K562 (cell line): Measurements from ENCODE around the gene CDC20. TPM values are rescaled to one million over a fixed set of nuclear protein-coding genes. Genes with fewer than 3 reads are reported as not detected.

Experiments used
- FOXM1 ChIP-seq, 2 experiments: fragments of 450-650 bp in 1 of 2; sonication (generic) in 1 of 2; formaldehyde crosslinking in 1 of 2; IDR thresholded peaks; 2 replicates each; pipeline versions ENCODE4 v1.6.1 to v1.9.0; 2017 to 2022; ENCODE audit warnings: low read depth in 2 of 2, mild to moderate bottlenecking in 2 of 2, missing genetic modification reagents in 1 of 2, moderate library complexity in 1 of 2
- KLF16 ChIP-seq: IDR thresholded peaks from 2 replicates; pipeline ENCODE4 v1.6.1; 2016; ENCODE audit warnings: antibody characterized with exemption
- PHF20 ChIP-seq: fragments of 450-650 bp; IDR thresholded peaks from 2 replicates; pipeline ENCODE4 v1.6.1; 2018; ENCODE audit not compliant: partially characterized antibody
- POLR2AphosphoS5 ChIP-seq: IDR thresholded peaks from 2 replicates; pipeline ENCODE4 v1.6.1; 2011; ENCODE audit warnings: mild to moderate bottlenecking, low read depth, low read length, moderate library complexity; ENCODE audit not compliant: control insufficient read depth, insufficient read depth
- SIN3B ChIP-seq: fragments of 450-650 bp; IDR thresholded peaks from 2 replicates; pipeline ENCODE4 v1.6.1; 2017; ENCODE audit warnings: low read depth, mild to moderate bottlenecking, moderate library complexity
- SMARCE1 ChIP-seq: fragments of 450-650 bp; IDR thresholded peaks from 2 replicates; pipeline ENCODE4 v1.7.1; 2016; ENCODE audit warnings: mild to moderate bottlenecking
- SOX6 ChIP-seq: fragments of 450-650 bp; IDR thresholded peaks from 2 replicates; pipeline ENCODE4 v1.6.1; 2014; ENCODE audit warnings: mild to moderate bottlenecking
- SUPT5H ChIP-seq: fragments of 450-650 bp; IDR thresholded peaks from 2 replicates; pipeline ENCODE4 v1.6.1; 2016
- TFAM ChIP-seq: fragments of 250-450 bp; sonication (Bioruptor Pico); conservative IDR thresholded peaks from 2 replicates; pipeline ENCODE4 v1.5.0; 2021; ENCODE audit warnings: mild to moderate bottlenecking, moderate library complexity
- TOE1 ChIP-seq, 2 experiments: fragments of 450-650 bp in 1 of 2; sonication (generic) in 1 of 2; formaldehyde crosslinking in 1 of 2; IDR thresholded peaks; 2 replicates each; pipeline versions ENCODE4 v1.7.1 to v1.8.0; 2016 to 2022; ENCODE audit warnings: borderline replicate concordance in 2 of 2, mild to moderate bottlenecking in 2 of 2, antibody characterized with exemption in 1 of 2, inconsistent platforms in 1 of 2, low read depth in 1 of 2, missing genetic modification reagents in 1 of 2, moderate library complexity in 1 of 2
- ZC3H11A ChIP-seq: IDR thresholded peaks from 2 replicates; pipeline ENCODE4 v1.6.1; 2012; ENCODE audit warnings: low read depth, low read length, improper control_type of control experiment
- polyA plus RNA-seq, 8 experiments: library from polyadenylated mRNA; depleted of rRNA in 4 of 8; stranded (reverse) in 5 of 8; unstranded in 3 of 8; fragments of >200 nt; fragmentation: Nextera tagmentation in 2 of 8; fragmentation: Illumina TruSeq in 1 of 8; extraction: Ambion mirVana in 2 of 8; extraction: Trizol in 1 of 8; gene quantifications; 2 replicates each; pipeline versions ENCODE4 v1.2.1 to v1.2.3, GENCODE V29; 2011 to 2014; ENCODE audit warnings: inconsistent platforms in 1 of 8, missing spikeins in 1 of 8
- total RNA-seq, 7 experiments: library from RNA; depleted of rRNA in 6 of 7; stranded (reverse); fragments of >200 nt in 6 of 7; fragmentation: Illumina TruSeq in 2 of 7; extraction: Trizol in 2 of 7; gene quantifications; 2 replicates each; pipeline versions ENCODE4 v1.2.1 to v1.2.3, GENCODE V29; 2011 to 2021; ENCODE audit warnings: low replicate concordance in 1 of 7
- TF ChIP-seq, protein P1 (sequence below): fragments of 450-650 bp; IDR thresholded peaks from 2 replicates; pipeline ENCODE4 v1.6.1; 2016; ENCODE audit warnings: low read depth
- TF ChIP-seq, protein P2 (sequence below): fragments of 200-800 bp; sonication (Bioruptor generic); IDR thresholded peaks from 2 replicates; pipeline ENCODE4 v1.6.1; 2017; ENCODE audit warnings: missing genetic modification characterization, missing compliant biosample characterization

Gene CDC20
- total and polyA plus RNA-seq, 9 of the 15 experiments (the other 6 are each of a cell fraction or from before 2014, with no cell fraction given) = 45.2 to 224 (median 121) TPM

DNA sequence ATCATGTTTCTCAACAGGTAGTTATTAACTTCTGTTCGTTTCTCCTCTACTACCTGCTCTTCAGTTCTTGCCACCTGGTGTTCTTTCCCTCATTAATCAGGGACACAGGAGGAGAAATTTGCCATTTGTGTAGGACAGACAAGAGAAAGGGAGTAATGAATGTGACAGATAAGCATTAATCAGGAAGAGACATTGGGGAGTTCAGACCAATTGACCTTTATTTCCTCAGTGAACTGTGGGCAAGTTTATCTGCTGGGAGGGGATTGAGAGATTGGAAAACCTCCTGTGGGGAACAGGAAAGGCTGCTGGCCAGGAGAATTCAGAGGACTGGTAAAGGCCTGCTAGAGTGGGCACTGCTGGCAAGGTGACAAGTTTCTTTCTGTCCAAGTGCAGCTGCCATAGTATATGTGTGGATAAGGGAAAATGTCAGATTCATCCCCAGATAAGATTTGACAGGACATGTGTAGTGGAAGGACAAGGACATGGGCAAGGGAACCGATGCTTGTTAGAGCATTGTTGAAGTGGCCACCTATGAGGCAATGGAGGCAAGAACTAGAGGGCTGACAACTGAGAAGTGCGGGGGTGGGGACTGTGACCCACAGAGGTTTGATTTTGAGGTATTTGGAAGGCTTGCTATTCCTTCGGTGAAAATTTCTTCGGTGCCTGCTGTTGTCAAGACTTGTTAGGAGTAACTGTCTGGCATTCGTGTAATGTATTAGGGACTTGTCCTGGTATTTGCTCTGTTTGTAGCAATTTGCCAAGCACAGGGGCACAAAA is 43.5 kb downstream of the CDC20 start (continued):
- TF ChIP-seq, protein P1, sequence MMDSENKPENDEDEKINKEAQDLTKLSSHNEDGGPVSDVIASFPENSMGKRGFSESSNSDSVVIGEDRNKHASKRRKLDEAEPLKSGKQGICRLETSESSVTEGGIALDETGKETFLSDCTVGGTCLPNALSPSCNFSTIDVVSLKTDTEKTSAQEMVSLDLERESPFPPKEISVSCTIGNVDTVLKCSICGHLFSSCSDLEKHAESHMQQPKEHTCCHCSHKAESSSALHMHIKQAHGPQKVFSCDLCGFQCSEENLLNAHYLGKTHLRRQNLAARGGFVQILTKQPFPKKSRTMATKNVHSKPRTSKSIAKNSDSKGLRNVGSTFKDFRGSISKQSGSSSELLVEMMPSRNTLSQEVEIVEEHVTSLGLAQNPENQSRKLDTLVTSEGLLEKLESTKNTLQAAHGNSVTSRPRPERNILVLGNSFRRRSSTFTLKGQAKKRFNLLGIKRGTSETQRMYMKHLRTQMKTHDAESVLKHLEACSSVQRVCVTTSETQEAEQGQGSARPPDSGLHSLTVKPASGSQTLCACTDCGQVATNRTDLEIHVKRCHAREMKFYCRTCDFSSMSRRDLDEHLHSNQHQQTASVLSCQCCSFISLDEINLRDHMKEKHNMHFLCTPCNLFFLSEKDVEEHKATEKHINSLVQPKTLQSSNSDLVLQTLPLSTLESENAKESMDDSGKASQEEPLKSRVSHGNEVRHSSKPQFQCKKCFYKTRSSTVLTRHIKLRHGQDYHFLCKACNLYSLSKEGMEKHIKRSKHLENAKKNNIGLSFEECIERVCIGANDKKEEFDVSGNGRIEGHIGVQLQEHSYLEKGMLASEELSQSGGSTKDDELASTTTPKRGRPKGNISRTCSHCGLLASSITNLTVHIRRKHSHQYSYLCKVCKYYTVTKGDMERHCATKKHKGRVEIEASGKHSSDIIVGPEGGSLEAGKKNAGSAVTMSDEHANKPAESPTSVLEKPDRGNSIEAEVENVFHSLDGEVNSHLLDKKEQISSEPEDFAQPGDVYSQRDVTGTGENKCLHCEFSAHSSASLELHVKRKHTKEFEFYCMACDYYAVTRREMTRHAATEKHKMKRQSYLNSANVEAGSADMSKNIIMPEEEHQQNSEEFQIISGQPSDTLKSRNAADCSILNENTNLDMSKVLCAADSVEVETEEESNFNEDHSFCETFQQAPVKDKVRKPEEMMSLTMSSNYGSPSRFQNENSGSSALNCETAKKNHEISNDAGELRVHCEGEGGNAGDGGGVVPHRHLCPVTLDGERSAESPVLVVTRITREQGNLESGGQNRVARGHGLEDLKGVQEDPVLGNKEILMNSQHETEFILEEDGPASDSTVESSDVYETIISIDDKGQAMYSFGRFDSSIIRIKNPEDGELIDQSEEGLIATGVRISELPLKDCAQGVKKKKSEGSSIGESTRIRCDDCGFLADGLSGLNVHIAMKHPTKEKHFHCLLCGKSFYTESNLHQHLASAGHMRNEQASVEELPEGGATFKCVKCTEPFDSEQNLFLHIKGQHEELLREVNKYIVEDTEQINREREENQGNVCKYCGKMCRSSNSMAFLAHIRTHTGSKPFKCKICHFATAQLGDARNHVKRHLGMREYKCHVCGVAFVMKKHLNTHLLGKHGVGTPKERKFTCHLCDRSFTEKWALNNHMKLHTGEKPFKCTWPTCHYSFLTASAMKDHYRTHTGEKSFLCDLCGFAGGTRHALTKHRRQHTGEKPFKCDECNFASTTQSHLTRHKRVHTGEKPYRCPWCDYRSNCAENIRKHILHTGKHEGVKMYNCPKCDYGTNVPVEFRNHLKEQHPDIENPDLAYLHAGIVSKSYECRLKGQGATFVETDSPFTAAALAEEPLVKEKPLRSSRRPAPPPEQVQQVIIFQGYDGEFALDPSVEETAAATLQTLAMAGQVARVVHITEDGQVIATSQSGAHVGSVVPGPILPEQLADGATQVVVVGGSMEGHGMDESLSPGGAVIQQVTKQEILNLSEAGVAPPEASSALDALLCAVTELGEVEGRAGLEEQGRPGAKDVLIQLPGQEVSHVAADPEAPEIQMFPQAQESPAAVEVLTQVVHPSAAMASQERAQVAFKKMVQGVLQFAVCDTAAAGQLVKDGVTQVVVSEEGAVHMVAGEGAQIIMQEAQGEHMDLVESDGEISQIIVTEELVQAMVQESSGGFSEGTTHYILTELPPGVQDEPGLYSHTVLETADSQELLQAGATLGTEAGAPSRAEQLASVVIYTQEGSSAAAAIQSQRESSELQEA = no peak
- TF ChIP-seq, protein P2, sequence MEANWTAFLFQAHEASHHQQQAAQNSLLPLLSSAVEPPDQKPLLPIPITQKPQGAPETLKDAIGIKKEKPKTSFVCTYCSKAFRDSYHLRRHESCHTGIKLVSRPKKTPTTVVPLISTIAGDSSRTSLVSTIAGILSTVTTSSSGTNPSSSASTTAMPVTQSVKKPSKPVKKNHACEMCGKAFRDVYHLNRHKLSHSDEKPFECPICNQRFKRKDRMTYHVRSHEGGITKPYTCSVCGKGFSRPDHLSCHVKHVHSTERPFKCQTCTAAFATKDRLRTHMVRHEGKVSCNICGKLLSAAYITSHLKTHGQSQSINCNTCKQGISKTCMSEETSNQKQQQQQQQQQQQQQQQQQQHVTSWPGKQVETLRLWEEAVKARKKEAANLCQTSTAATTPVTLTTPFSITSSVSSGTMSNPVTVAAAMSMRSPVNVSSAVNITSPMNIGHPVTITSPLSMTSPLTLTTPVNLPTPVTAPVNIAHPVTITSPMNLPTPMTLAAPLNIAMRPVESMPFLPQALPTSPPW (CRISPR knock-in tag) = 0 out of 2 replicates have a peak, but pooled peaks have one; percentile 27
- peak; percentile 73 for TF ChIP-seq FOXM1 (IDR thresholded peaks at IDR 0.05; ENCODE audit: low read depth)
- no peak for TF ChIP-seq FOXM1 (CRISPR knock-in tag; IDR thresholded peaks at IDR 0.05; ENCODE audit: low read depth)
- TF ChIP-seq SUPT5H = no peak
- no peak for TF ChIP-seq ZC3H11A
- TF ChIP-seq SMARCE1 = peak; percentile 16; the same call in 1 of the 2 replicates
- no peak for TF ChIP-seq PHF20
- TF ChIP-seq SIN3B = no peak
- peak; percentile 60; the same call in 1 of the 2 replicates for TF ChIP-seq POLR2AphosphoS5
- TF ChIP-seq SOX6 = peak; percentile 82
- no peak for TF ChIP-seq TFAM (CRISPR knock-in tag)
- no peak for TF ChIP-seq TOE1 (IDR thresholded peaks at IDR 0.05; ENCODE audit: borderline replicate concordance)
- no peak for TF ChIP-seq TOE1 (CRISPR knock-in tag; IDR thresholded peaks at IDR 0.05; ENCODE audit: borderline replicate concordance, low read depth)
- TF ChIP-seq KLF16 = peak; percentile 91
